NCI-H1436 (cell line): ENCODE measurements around the gene CERK.

ENCODE experiments used
- DNase-seq: peaks from one replicate; lab custom pipeline; 2025; lab: John Stamatoyannopoulos, UW

The CERK gene

GRCh38 chr22:46764779-46765485 is 26.9 kb upstream of the CERK start:
- no peak for DNase-seq

- DNase-seq: no peak
Observed at GRCh38 chr22:46764140-46764680, 26.2 kb upstream of the CERK start.

- DNase-seq: no peak
Observed at GRCh38 chr22:46763051-46763705, 25.1 kb upstream of the CERK start.

GRCh38 chr22:46762238-46763050 is 24.4 kb upstream of the CERK start, which contains the start of gene TBC1D22A:
TBC1D22A (plus strand) TSS chr22:46762650; CDS start chr22:46762787, 137 bp downstream.
- DNase-seq: peak; percentile 93

- DNase-seq: no peak
Observed at GRCh38 chr22:46761539-46762237, 23.6 kb upstream of the CERK start.

GRCh38 chr22:46761017-46761416 is 23.0 kb upstream of the CERK start:
- DNase-seq: no peak

- no peak for DNase-seq
Observed at GRCh38 chr22:46758867-46759290, 20.8 kb upstream of the CERK start.

GRCh38 chr22:46758121-46758520 is 20.1 kb upstream of the CERK start:
- DNase-seq: no peak

GRCh38 chr22:46757104-46757503 is 19.1 kb upstream of the CERK start:
- no peak for DNase-seq

GRCh38 chr22:46756097-46756496 is 18.0 kb upstream of the CERK start:
- no peak for DNase-seq

GRCh38 chr22:46755525-46755924 is 17.5 kb upstream of the CERK start:
- no peak for DNase-seq

GRCh38 chr22:46754826-46755225 is 16.8 kb upstream of the CERK start:
- no peak for DNase-seq

- DNase-seq: no peak
Observed at GRCh38 chr22:46754110-46754799, 16.2 kb upstream of the CERK start.

GRCh38 chr22:46753761-46754109 is 15.7 kb upstream of the CERK start:
- no peak for DNase-seq

GRCh38 chr22:46753360-46753759 is 15.3 kb upstream of the CERK start:
- DNase-seq: no peak

- DNase-seq: no peak
Observed at GRCh38 chr22:46752988-46753310, 14.9 kb upstream of the CERK start.

- no peak for DNase-seq
Observed at GRCh38 chr22:46752286-46752987, 14.4 kb upstream of the CERK start.

- DNase-seq: no peak
Observed at GRCh38 chr22:46750863-46751443, 12.9 kb upstream of the CERK start.

GRCh38 chr22:46750530-46750800 is 12.4 kb upstream of the CERK start:
- no peak for DNase-seq

- no peak for DNase-seq
Observed at GRCh38 chr22:46749682-46750529, 11.9 kb upstream of the CERK start.
